Mesenchymal stem cell (in vitro differentiated cells and primary cell): ENCODE results near the gene MECP2.

Experiments used
- DNase-seq: peaks from one replicate; pipeline ENCODE4 v3.0.0-alpha.2; 2013
- H2AFZ ChIP-seq: one replicate; pipeline ENCODE4 v1.6.1; 2013; ENCODE audit warnings: low read depth, mild to moderate bottlenecking, control low read depth, inconsistent platforms, low read length, moderate library complexity
- H2AK5ac ChIP-seq: 2 replicates; pipeline ENCODE4 v1.6.1; 2013; ENCODE audit warnings: low read length, moderate library complexity, mild to moderate bottlenecking, inconsistent platforms; ENCODE audit not compliant: severe bottlenecking
- H2BK120ac ChIP-seq: one replicate; pipeline ENCODE4 v1.6.1; 2013; ENCODE audit warnings: low read depth, mild to moderate bottlenecking, inconsistent platforms, low read length, moderate library complexity
- H2BK12ac ChIP-seq, 2 experiments: one replicate each; pipeline ENCODE4 v1.6.1; 2013; ENCODE audit warnings: inconsistent platforms in 2 of 2, low read length in 2 of 2, mild to moderate bottlenecking in 2 of 2, moderate library complexity in 2 of 2, control low read depth in 1 of 2
- H2BK15ac ChIP-seq: one replicate; pipeline ENCODE4 v1.6.1; 2013; ENCODE audit warnings: mild to moderate bottlenecking, low read depth, inconsistent platforms; ENCODE audit not compliant: poor library complexity, severe bottlenecking
- H2BK5ac ChIP-seq: 2 replicates; pipeline ENCODE4 v1.6.1; 2013; ENCODE audit warnings: low read depth, mild to moderate bottlenecking, low read length, control low read depth, inconsistent platforms; ENCODE audit not compliant: poor library complexity, severe bottlenecking
- H3K14ac ChIP-seq, 2 experiments: one replicate each; pipeline ENCODE4 v1.6.1; 2013; ENCODE audit warnings: inconsistent platforms in 2 of 2, low read length in 2 of 2, control low read depth in 1 of 2, mild to moderate bottlenecking in 1 of 2, moderate library complexity in 1 of 2
- H3K18ac ChIP-seq, 2 experiments: one replicate each; pipeline ENCODE4 v1.6.1; 2013; ENCODE audit warnings: inconsistent platforms in 2 of 2, low read length in 2 of 2, control low read depth in 1 of 2, low read depth in 1 of 2, mild to moderate bottlenecking in 1 of 2
- H3K23ac ChIP-seq, 2 experiments: one replicate each; pipeline ENCODE4 v1.6.1; 2013; ENCODE audit warnings: inconsistent platforms in 2 of 2, low read length in 2 of 2, mild to moderate bottlenecking in 2 of 2, moderate library complexity in 2 of 2, control low read depth in 1 of 2
- H3K27ac ChIP-seq: 2 replicates; pipeline ENCODE4 v1.5.1; 2013; ENCODE audit warnings: mild to moderate bottlenecking, moderate library complexity, low read length, control low read depth, inconsistent platforms; ENCODE audit not compliant: poor library complexity, severe bottlenecking
- H3K27me3 ChIP-seq, 2 experiments: 2 replicates each; pipeline versions ENCODE4 v1.6.1 to v1.7.0; 2013; ENCODE audit warnings: low read length in 2 of 2, mild to moderate bottlenecking in 2 of 2, moderate library complexity in 2 of 2, control low read depth in 1 of 2, inconsistent platforms in 1 of 2; ENCODE audit not compliant: control insufficient read depth in 1 of 2, insufficient read depth in 1 of 2
- H3K36me3 ChIP-seq, 2 experiments: 2 replicates each; pipeline versions ENCODE4 v1.6.1 to v1.7.0; 2013; ENCODE audit warnings: low read length in 2 of 2, control low read depth in 1 of 2, inconsistent platforms in 1 of 2, low read depth in 1 of 2, mild to moderate bottlenecking in 1 of 2; ENCODE audit not compliant: insufficient read depth in 2 of 2, control insufficient read depth in 1 of 2
- H3K4ac ChIP-seq, 2 experiments: one replicate each; pipeline ENCODE4 v1.6.1; 2013; ENCODE audit warnings: inconsistent platforms in 2 of 2, low read length in 2 of 2, mild to moderate bottlenecking in 2 of 2, moderate library complexity in 2 of 2, control low read depth in 1 of 2, low read depth in 1 of 2
- H3K4me1 ChIP-seq: 2 replicates; pipeline ENCODE4 v1.6.1; 2013; ENCODE audit warnings: low read depth, low read length, control low read depth; ENCODE audit not compliant: control insufficient read depth, insufficient read depth
- H3K4me2 ChIP-seq: 2 replicates; pipeline ENCODE4 v1.6.1; 2013; ENCODE audit warnings: low read length, mild to moderate bottlenecking, inconsistent platforms; ENCODE audit not compliant: poor library complexity, severe bottlenecking
- H3K4me3 ChIP-seq, 2 experiments: 2 replicates each; pipeline versions ENCODE4 v1.5.1 to v1.7.0; 2013; ENCODE audit warnings: low read length in 2 of 2, mild to moderate bottlenecking in 2 of 2, control low read depth in 1 of 2, low read depth in 1 of 2; ENCODE audit not compliant: insufficient read depth in 1 of 2
- H3K79me1 ChIP-seq: replicated peaks from 2 replicates; pipeline ENCODE4 v1.6.1; 2013; ENCODE audit warnings: mild to moderate bottlenecking, control low read depth, low read length, inconsistent platforms; ENCODE audit not compliant: poor library complexity, severe bottlenecking
- H3K9ac ChIP-seq: 2 replicates; pipeline ENCODE4 v1.7.0; 2013; ENCODE audit warnings: mild to moderate bottlenecking, low read length, moderate library complexity
- H3K9me3 ChIP-seq: 2 replicates; pipeline ENCODE4 v1.7.0; 2013; ENCODE audit warnings: mild to moderate bottlenecking, low read length; ENCODE audit not compliant: control insufficient read depth
- H4K8ac ChIP-seq: one replicate; pipeline ENCODE4 v1.6.1; 2013; ENCODE audit warnings: inconsistent platforms, mild to moderate bottlenecking, low read length, moderate library complexity
- H4K91ac ChIP-seq: one replicate; pipeline ENCODE4 v1.6.1; 2013; ENCODE audit warnings: mild to moderate bottlenecking, low read length, inconsistent platforms
- whole genome bisulfite sequencing: methylation state at CpG from one replicate; pipeline ENCODE4 v1.1.7; 2013; ENCODE audit warnings: mixed read lengths; 5-methylcytosine and 5-hydroxymethylcytosine counted together

MECP2 gene

GRCh38 chrX:153974726-153975286 is 122.7 kb downstream of the MECP2 start:
- no peak overlapping the region for H3K14ac ChIP-seq
- H4K8ac ChIP-seq: no peak overlapping the region
- no peaks in the 10 kb centered on the region for H3K9me3 ChIP-seq
- H3K4ac ChIP-seq: no peak overlapping the region
- H2AFZ ChIP-seq: no peak overlapping the region
- 95% methylated on average over 3 of the region's 3 CpGs for WGBS
- H3K4me1 ChIP-seq: peaks cover 8% of the 10 kb centered on the region
- H3K27ac ChIP-seq: no peak overlapping the region
- peak overlapping the region in 1 of 2 experiments; percentile 24 for H3K18ac ChIP-seq
- H3K36me3 ChIP-seq: no peaks in the 10 kb centered on the region
- DNase-seq: no peak
- no peak overlapping the region for H2BK5ac ChIP-seq
- no peaks in the 10 kb centered on the region for H3K79me1 ChIP-seq
- no peak overlapping the region for H2AK5ac ChIP-seq
- peak overlapping the region in 1 of 2 experiments; percentile 84 for H3K4me3 ChIP-seq
- H2BK12ac ChIP-seq: peak overlapping the region in 1 of 2 experiments; percentile 88
- no peak overlapping the region for H3K23ac ChIP-seq
- H2BK120ac ChIP-seq: no peak overlapping the region
- H3K27me3 ChIP-seq: no peaks in the 10 kb centered on the region
- H3K9ac ChIP-seq: no peak overlapping the region
- H2BK15ac ChIP-seq: no peak overlapping the region
- no peak overlapping the region for H4K91ac ChIP-seq
- H3K4me2 ChIP-seq: no peak overlapping the region

GRCh38 chrX:153974003-153974725 is 123.4 kb downstream of the MECP2 start:
- H3K27ac ChIP-seq: no peak overlapping the region
- peak overlapping the region; percentile 98 for H3K9ac ChIP-seq
- H3K4me1 ChIP-seq: peaks cover 10% of the 10 kb centered on the region
- no peak overlapping the region for H4K91ac ChIP-seq
- H3K4me2 ChIP-seq: no peak overlapping the region
- H3K23ac ChIP-seq: no peak overlapping the region
- H2AK5ac ChIP-seq: no peak overlapping the region
- no peak overlapping the region for H2BK5ac ChIP-seq
- no peak for DNase-seq
- no peak overlapping the region for H2AFZ ChIP-seq
- 91% methylated on average over 14 of the region's 14 CpGs for WGBS
- no peaks in the 10 kb centered on the region for H3K9me3 ChIP-seq
- H3K27me3 ChIP-seq: no peaks in the 10 kb centered on the region
- no peak overlapping the region for H2BK12ac ChIP-seq
- no peak overlapping the region for H2BK15ac ChIP-seq
- H3K79me1 ChIP-seq: no peaks in the 10 kb centered on the region
- H3K4me3 ChIP-seq: peak overlapping the region in 1 of 2 experiments; percentile 84
- H4K8ac ChIP-seq: no peak overlapping the region
- H2BK120ac ChIP-seq: no peak overlapping the region
- H3K14ac ChIP-seq: no peak overlapping the region
- H3K36me3 ChIP-seq: peaks cover 0 to 3% of the 10 kb centered on the region in 2 experiments
- no peak overlapping the region for H3K4ac ChIP-seq
- H3K18ac ChIP-seq: no peak overlapping the region

GRCh38 chrX:153973127-153974002 is 124.2 kb downstream of the MECP2 start:
- Histone ChIP-seq H4K8ac (peak overlapping the region; percentile 37), H3K14ac (peak overlapping the region in 1 of 2 experiments; percentile 1), H3K23ac (no peak overlapping the region), H2AFZ (no peak overlapping the region), H3K36me3 (peaks cover 0 to 4% of the 10 kb centered on the region in 2 experiments), H2BK15ac (no peak overlapping the region), H3K4me1 (peaks cover 15% of the 10 kb centered on the region), H2BK12ac (peak overlapping the region in 1 of 2 experiments; percentile 21), H4K91ac (no peak overlapping the region), H2BK5ac (no peak overlapping the region), H2AK5ac (no peak overlapping the region), H3K27ac (peak overlapping the region; percentile 59), H2BK120ac (no peak overlapping the region), H3K4me2 (peak overlapping the region; percentile 44), H3K18ac (peak overlapping the region in 1 of 2 experiments; percentile 70), H3K27me3 (no peaks in the 10 kb centered on the region), H3K79me1 (no peaks in the 10 kb centered on the region), H3K4ac (peak overlapping the region in 1 of 2 experiments; percentile 86), H3K9me3 (no peaks in the 10 kb centered on the region), H3K4me3 (peak overlapping the region; percentile 84 to 87), H3K9ac (peak overlapping the region; percentile 98)
- 80% methylated on average over 9 of the region's 20 CpGs for WGBS
- DNase-seq: no peak
